ENCODE data around the gene C1D. TPM values are rescaled to one million over a fixed set of nuclear protein-coding genes. Genes with fewer than 3 reads are reported as not detected.
"Not testable (repeated sequence)": the region's sequence is repeated elsewhere in the genome, so short reads cannot be mapped to it uniquely, and the experiment has no call there.

Gene C1D
- total RNA-seq, 1 donor from 2014 or later, result 28.3 TPM

- Mint-ChIP-seq H3K4me1 (ENCODE audit: low read depth) (no peaks in the 10 kb centered on the region), H3K9me3 (no peaks in the 10 kb centered on the region)
These were observed 28.7 kb upstream of the C1D start for GRCh38 chr2:68091439-68092034.

GRCh38 chr2:68089961-68090360 lies 27.2 kb upstream of the C1D start:
- no peaks in the 10 kb centered on the region for H3K4me1 Mint-ChIP-seq (ENCODE audit: low read depth)
- no peaks in the 10 kb centered on the region for H3K36me3 Mint-ChIP-seq (ENCODE audit: low read depth)

More at GRCh38 chr2:68091439-68092034, 28.7 kb upstream of the C1D start:
- no peak for DNase-seq (ENCODE audit: low spot score)
- Mint-ChIP-seq H3K4me3 (no peak overlapping the region), H3K27me3 (ENCODE audit: insufficient read depth) (peaks cover 2% of the 10 kb centered on the region), H3K27ac (no peak overlapping the region), H3K36me3 (ENCODE audit: low read depth) (no peaks in the 10 kb centered on the region)
- intact Hi-C loops (cut with micrococcal nuclease), result no loop called here

GRCh38 chr2:68088940-68089339 lies 26.1 kb upstream of the C1D start:
- intact Hi-C loops (cut with micrococcal nuclease), result no loop called here
- no peak for DNase-seq (ENCODE audit: low spot score)
- Mint-ChIP-seq H3K27ac (no peak overlapping the region), H3K4me3 (no peak overlapping the region), H3K4me1 (ENCODE audit: low read depth) (no peaks in the 10 kb centered on the region), H3K9me3 (no peaks in the 10 kb centered on the region), H3K36me3 (ENCODE audit: low read depth) (no peaks in the 10 kb centered on the region), H3K27me3 (ENCODE audit: insufficient read depth) (peaks cover 4% of the 10 kb centered on the region)

More at GRCh38 chr2:68089961-68090360, 27.2 kb upstream of the C1D start:
- DNase-seq (ENCODE audit: low spot score), result no peak
- intact Hi-C loops (cut with micrococcal nuclease), result no loop called here
- no peak overlapping the region for H3K4me3 Mint-ChIP-seq
- H3K9me3 Mint-ChIP-seq, result no peaks in the 10 kb centered on the region
- H3K27ac Mint-ChIP-seq, result no peak overlapping the region
- peaks cover 4% of the 10 kb centered on the region for H3K27me3 Mint-ChIP-seq (ENCODE audit: insufficient read depth)

- Mint-ChIP-seq H3K9me3 (no peaks in the 10 kb centered on the region), H3K27me3 (ENCODE audit: insufficient read depth) (peaks cover 8% of the 10 kb centered on the region), H3K4me1 (ENCODE audit: low read depth) (no peaks in the 10 kb centered on the region), H3K36me3 (ENCODE audit: low read depth) (no peaks in the 10 kb centered on the region), H3K4me3 (no peak overlapping the region), H3K27ac (no peak overlapping the region)
- no peak for DNase-seq (ENCODE audit: low spot score)
- intact Hi-C loops (cut with micrococcal nuclease), result no loop called here
These were observed 23.4 kb upstream of the C1D start for GRCh38 chr2:68086166-68086565.

- DNase-seq (ENCODE audit: low spot score), result no peak
- intact Hi-C loops (cut with micrococcal nuclease), result no loop called here
- no peak overlapping the region for H3K27ac Mint-ChIP-seq
- H3K36me3 Mint-ChIP-seq (ENCODE audit: low read depth), result no peaks in the 10 kb centered on the region
- H3K4me1 Mint-ChIP-seq (ENCODE audit: low read depth), result no peaks in the 10 kb centered on the region
- no peaks in the 10 kb centered on the region for H3K9me3 Mint-ChIP-seq
- H3K27me3 Mint-ChIP-seq (ENCODE audit: insufficient read depth), result peaks cover 17% of the 10 kb centered on the region
- H3K4me3 Mint-ChIP-seq, result no peak overlapping the region
These were observed 20.5 kb upstream of the C1D start for GRCh38 chr2:68083346-68083745.

GRCh38 chr2:68074050-68074449 lies 11.2 kb upstream of the C1D start:
- no peaks in the 10 kb centered on the region for H3K9me3 Mint-ChIP-seq
- intact Hi-C loops (cut with micrococcal nuclease), result no loop called here
- peaks cover 6% of the 10 kb centered on the region for H3K27me3 Mint-ChIP-seq (ENCODE audit: insufficient read depth)
- DNase-seq (ENCODE audit: low spot score), result no peak
- H3K36me3 Mint-ChIP-seq (ENCODE audit: low read depth), result no peaks in the 10 kb centered on the region
- no peak overlapping the region for H3K27ac Mint-ChIP-seq
- H3K4me1 Mint-ChIP-seq (ENCODE audit: low read depth), result no peaks in the 10 kb centered on the region
- H3K4me3 Mint-ChIP-seq, result no peak overlapping the region

- not testable (repeated sequence) for H3K9me3 Mint-ChIP-seq; H3K36me3 Mint-ChIP-seq (ENCODE audit: low read depth); H3K27ac Mint-ChIP-seq; DNase-seq (ENCODE audit: low spot score)
- Mint-ChIP-seq H3K4me1 (ENCODE audit: low read depth) (peaks cover 28% of the 10 kb centered on the region), H3K4me3 (peak overlapping the region; percentile 93), H3K27me3 (ENCODE audit: insufficient read depth) (peaks cover 14% of the 10 kb centered on the region)
- intact Hi-C loops (cut with micrococcal nuclease), result loop anchor here (1.0 kb wide), 4 partner anchors 93 to 667 kb away; partner anchors contain the start of genes ETAA1 and PNO1
These were observed 1.2 kb upstream of the C1D start for GRCh38 chr2:68063797-68064646.

- intact Hi-C loops (cut with micrococcal nuclease), result no loop called here
- peaks cover 7% of the 10 kb centered on the region for H3K36me3 Mint-ChIP-seq (ENCODE audit: low read depth)
- H3K9me3 Mint-ChIP-seq, result no peaks in the 10 kb centered on the region
- H3K4me1 Mint-ChIP-seq (ENCODE audit: low read depth), result peaks cover 39% of the 10 kb centered on the region
- no peak overlapping the region for H3K27ac Mint-ChIP-seq
- H3K4me3 Mint-ChIP-seq, result no peak overlapping the region
- DNase-seq (ENCODE audit: low spot score), result no peak
- H3K27me3 Mint-ChIP-seq (ENCODE audit: insufficient read depth), result no peaks in the 10 kb centered on the region
These were observed 2.2 kb downstream of the C1D start for GRCh38 chr2:68060652-68061051.

GRCh38 chr2:68059784-68060525 lies 2.8 kb downstream of the C1D start:
- intact Hi-C loops (cut with micrococcal nuclease), result no loop called here
- H3K4me1 Mint-ChIP-seq (ENCODE audit: low read depth), result peaks cover 44% of the 10 kb centered on the region
- peaks cover 9% of the 10 kb centered on the region for H3K36me3 Mint-ChIP-seq (ENCODE audit: low read depth)
- no peaks in the 10 kb centered on the region for H3K9me3 Mint-ChIP-seq
- no peak overlapping the region for H3K4me3 Mint-ChIP-seq
- no peaks in the 10 kb centered on the region for H3K27me3 Mint-ChIP-seq (ENCODE audit: insufficient read depth)
- no peak for DNase-seq (ENCODE audit: low spot score)
- H3K27ac Mint-ChIP-seq, result no peak overlapping the region

GRCh38 chr2:68057658-68058396 lies 5.0 kb downstream of the C1D start:
- no peak for DNase-seq (ENCODE audit: low spot score)
- H3K9me3 Mint-ChIP-seq, result no peaks in the 10 kb centered on the region
- no peak overlapping the region for H3K27ac Mint-ChIP-seq
- H3K36me3 Mint-ChIP-seq (ENCODE audit: low read depth), result peaks cover 13% of the 10 kb centered on the region
- no peaks in the 10 kb centered on the region for H3K27me3 Mint-ChIP-seq (ENCODE audit: insufficient read depth)
- peaks cover 39% of the 10 kb centered on the region for H3K4me1 Mint-ChIP-seq (ENCODE audit: low read depth)
- intact Hi-C loops (cut with micrococcal nuclease), result no loop called here
- H3K4me3 Mint-ChIP-seq, result no peak overlapping the region

- DNase-seq (ENCODE audit: low spot score), result no peak
- H3K4me1 Mint-ChIP-seq (ENCODE audit: low read depth), result peaks cover 10% of the 10 kb centered on the region
- no peaks in the 10 kb centered on the region for H3K27me3 Mint-ChIP-seq (ENCODE audit: insufficient read depth)
- no peak overlapping the region for H3K27ac Mint-ChIP-seq
- intact Hi-C loops (cut with micrococcal nuclease), result no loop called here
- H3K36me3 Mint-ChIP-seq (ENCODE audit: low read depth), result peaks cover 9% of the 10 kb centered on the region
- no peaks in the 10 kb centered on the region for H3K9me3 Mint-ChIP-seq
- no peak overlapping the region for H3K4me3 Mint-ChIP-seq
These were observed 9.9 kb downstream of the C1D start for GRCh38 chr2:68052717-68053422.

- H3K9me3 Mint-ChIP-seq, result no peaks in the 10 kb centered on the region
- H3K4me3 Mint-ChIP-seq, result no peak overlapping the region
- peaks cover 4% of the 10 kb centered on the region for H3K4me1 Mint-ChIP-seq (ENCODE audit: low read depth)
- no peak for DNase-seq (ENCODE audit: low spot score)
- intact Hi-C loops (cut with micrococcal nuclease), result no loop called here
- H3K27ac Mint-ChIP-seq, result no peak overlapping the region
- H3K36me3 Mint-ChIP-seq (ENCODE audit: low read depth), result peaks cover 9% of the 10 kb centered on the region
- no peaks in the 10 kb centered on the region for H3K27me3 Mint-ChIP-seq (ENCODE audit: insufficient read depth)
These were observed 12.5 kb downstream of the C1D start for GRCh38 chr2:68050353-68050752.

Measured in activated T-helper 1 cell treated with anti-CD3 and anti-CD28 coated beads, Interleukin-12 subunit alpha, Interleukin-12 subunit beta, Interleukin-2, Interleukin-4 antibody, amounts not matched to agents 30 ng/mL and 10 ng/mL and 1 ng/mL, durations not matched to agents 14 hours and 24 hours and 36 hours (primary cell).